H1 (cell line): Measurements from ENCODE around the gene GRM7. TPM values are rescaled to one million over a fixed set of nuclear protein-coding genes. Genes with fewer than 3 reads are reported as not detected.

ENCODE experiments used
- CTCF ChIA-PET: fragments of 300-600 bp; sonication (Branson Sonifier 250); formaldehyde crosslinking; loops from one replicate; lab custom pipeline; 2021; ENCODE audit not compliant: partially characterized antibody; lab: Charles Lee
- POLR2A ChIA-PET: fragments of 300-600 bp; sonication (Branson Sonifier 250); formaldehyde crosslinking; loops from one replicate; lab custom pipeline; 2021; ENCODE audit warnings: inconsistent platforms; ENCODE audit not compliant: partially characterized antibody; lab: Charles Lee
- DNase-seq, 2 experiments: peaks; one replicate each; pipeline versions ENCODE4 v3.0.0 to v3.0.0-alpha.2; 2010 to 2022; ENCODE audit warnings: low spot score in 2 of 2, low read depth in 1 of 2, mixed read lengths in 1 of 2
- FAIRE-seq: peaks from 2 replicates; lab custom pipeline; 2011; peaks lifted over from hg19 to GRCh38; lab: Jason Lieb, UNC
- H2AFZ ChIP-seq: 2 replicates; pipeline ENCODE4 v1.8.1; 2012; ENCODE audit warnings: low read length, inconsistent platforms
- H2AK5ac ChIP-seq: 2 replicates; pipeline ENCODE4 v1.6.1; 2013; ENCODE audit warnings: low read depth, low read length
- H2BK120ac ChIP-seq: replicated peaks from 2 replicates; pipeline ENCODE3; 2013; ENCODE audit warnings: low read depth, low read length, inconsistent platforms
- H2BK12ac ChIP-seq: 2 replicates; pipeline ENCODE4 v1.6.1; 2013; ENCODE audit warnings: low read depth, low read length
- H2BK15ac ChIP-seq: 2 replicates; pipeline ENCODE4 v1.6.1; 2013; ENCODE audit warnings: low read length
- H2BK20ac ChIP-seq: 2 replicates; pipeline ENCODE4 v1.6.1; 2013; ENCODE audit warnings: low read length
- H2BK5ac ChIP-seq: 2 replicates; pipeline ENCODE4 v1.6.1; 2013; ENCODE audit warnings: low read depth, low read length
- H3K14ac ChIP-seq: 2 replicates; pipeline ENCODE4 v1.6.1; 2013; ENCODE audit warnings: inconsistent platforms; ENCODE audit not compliant: insufficient read length
- H3K18ac ChIP-seq: 2 replicates; pipeline ENCODE4 v1.6.1; 2013; ENCODE audit warnings: low read length; ENCODE audit errors: extremely low read depth
- H3K23ac ChIP-seq: 2 replicates; pipeline ENCODE4 v1.6.1; 2013; ENCODE audit warnings: inconsistent platforms; ENCODE audit not compliant: insufficient read length
- H3K23me2 ChIP-seq: 2 replicates; pipeline ENCODE4 v1.6.1; 2013; ENCODE audit warnings: low read depth, low read length
- H3K27ac ChIP-seq: 2 replicates; pipeline ENCODE4 v1.6.1; 2011; ENCODE audit warnings: low read depth, low read length, inconsistent platforms
- H3K27me3 ChIP-seq, 4 experiments: replicated peaks in 1 of 4; 1 replicate in 1 of 4; 2 replicates in 3 of 4; pipeline versions ENCODE4 v1.6.1 to v1.8.1; 2011 to 2013; ENCODE audit warnings: low read length in 3 of 4, mild to moderate bottlenecking in 3 of 4, inconsistent platforms in 2 of 4, mixed read lengths in 2 of 4, moderate library complexity in 1 of 4; ENCODE audit not compliant: control insufficient read depth in 3 of 4, insufficient read depth in 3 of 4; ENCODE audit errors: extremely low read depth in 1 of 4
- H3K36me3 ChIP-seq, 4 experiments: 2 replicates each; pipeline versions ENCODE4 v1.6.1 to v1.8.1; 2011 to 2013; ENCODE audit warnings: mild to moderate bottlenecking in 4 of 4, low read length in 3 of 4, moderate library complexity in 2 of 4, control low read depth in 1 of 4, inconsistent platforms in 1 of 4; ENCODE audit not compliant: insufficient read depth in 4 of 4, control insufficient read depth in 2 of 4
- H3K4ac ChIP-seq: replicated peaks from 2 replicates; pipeline ENCODE3; 2013; ENCODE audit warnings: low read length, low read depth, mixed read lengths, inconsistent platforms; ENCODE audit not compliant: insufficient read length
- H3K4me1 ChIP-seq, 4 experiments: replicated peaks in 1 of 4; 1 replicate in 1 of 4; 2 replicates in 3 of 4; pipeline versions ENCODE4 v1.6.1 to v1.8.1; 2011 to 2013; ENCODE audit warnings: low read length in 3 of 4, inconsistent platforms in 2 of 4, mixed read lengths in 1 of 4; ENCODE audit not compliant: insufficient read depth in 4 of 4, control insufficient read depth in 3 of 4
- H3K4me2 ChIP-seq, 2 experiments: 2 replicates each; pipeline versions ENCODE4 v1.6.1 to v1.8.1; 2011 to 2013; ENCODE audit warnings: low read depth in 2 of 2, low read length in 2 of 2, control low read depth in 1 of 2, inconsistent platforms in 1 of 2, mild to moderate bottlenecking in 1 of 2; ENCODE audit not compliant: insufficient read depth in 1 of 2
- H3K4me3 ChIP-seq, 4 experiments: fragments of 200-600, 300-600 bp in 1 of 4; sonication (generic), shearing (Covaris generic), sonication (Bioruptor Twin) in 1 of 4; 2 replicates each; pipeline versions ENCODE4 v1.5.1 to v1.8.1; 2011 to 2016; ENCODE audit warnings: low read length in 4 of 4, low read depth in 3 of 4, control low read depth in 2 of 4, inconsistent platforms in 2 of 4, mild to moderate bottlenecking in 2 of 4, mixed read lengths in 1 of 4, moderate library complexity in 1 of 4; ENCODE audit not compliant: insufficient read depth in 2 of 4; ENCODE audit errors: extremely low read depth in 1 of 4
- H3K56ac ChIP-seq: replicated peaks from 2 replicates; pipeline ENCODE3; 2013; ENCODE audit warnings: low read depth, mild to moderate bottlenecking, mixed read lengths, low read length, inconsistent platforms; ENCODE audit not compliant: insufficient read length
- H3K79me1 ChIP-seq: 2 replicates; pipeline ENCODE4 v1.6.1; 2013; ENCODE audit warnings: low read depth, low read length, control low read depth
- H3K79me2 ChIP-seq, 2 experiments: 2 replicates each; pipeline versions ENCODE4 v1.6.1 to v1.8.1; 2012 to 2013; ENCODE audit warnings: low read length in 2 of 2, mild to moderate bottlenecking in 2 of 2, inconsistent platforms in 1 of 2; ENCODE audit not compliant: insufficient read depth in 2 of 2, control insufficient read depth in 1 of 2
- H3K9ac ChIP-seq, 4 experiments: replicated peaks in 1 of 4; 1 replicate in 1 of 4; 2 replicates in 3 of 4; pipeline versions ENCODE4 v1.6.1 to v1.8.1; 2011 to 2013; ENCODE audit warnings: low read depth in 3 of 4, low read length in 3 of 4, control low read depth in 2 of 4, mild to moderate bottlenecking in 2 of 4, moderate library complexity in 2 of 4, inconsistent platforms in 1 of 4; ENCODE audit errors: extremely low read depth in 1 of 4
- H3K9me3 ChIP-seq, 2 experiments: 2 replicates each; pipeline versions ENCODE4 v1.6.1 to v1.8.1; 2012 to 2013; ENCODE audit warnings: mild to moderate bottlenecking in 2 of 2, moderate library complexity in 2 of 2, control low read depth in 1 of 2, inconsistent platforms in 1 of 2, low read depth in 1 of 2, low read length in 1 of 2, mixed read lengths in 1 of 2; ENCODE audit not compliant: insufficient read depth in 2 of 2
- H4K20me1 ChIP-seq, 2 experiments: replicated peaks in 1 of 2; 2 replicates each; pipeline versions ENCODE3 to v1.8.1; 2011 to 2013; ENCODE audit warnings: inconsistent platforms in 2 of 2, low read length in 2 of 2, mild to moderate bottlenecking in 1 of 2; ENCODE audit not compliant: insufficient read depth in 2 of 2, control insufficient read depth in 1 of 2
- H4K5ac ChIP-seq: 2 replicates; pipeline ENCODE4 v1.6.1; 2013; ENCODE audit warnings: low read length, low read depth, mixed read lengths, inconsistent platforms; ENCODE audit not compliant: insufficient read length
- H4K8ac ChIP-seq: 2 replicates; pipeline ENCODE4 v1.8.0; 2013; ENCODE audit warnings: mild to moderate bottlenecking, moderate library complexity, low read length, inconsistent platforms; ENCODE audit not compliant: insufficient read depth; ENCODE audit errors: extremely low read depth
- H4K91ac ChIP-seq: replicated peaks from 2 replicates; pipeline ENCODE3; 2013; ENCODE audit warnings: low read length, mixed read lengths, inconsistent platforms; ENCODE audit not compliant: insufficient read length
- POU5F1 ChIP-seq: IDR thresholded peaks from 2 replicates; pipeline ENCODE4 v1.6.1; 2011; ENCODE audit warnings: low read depth, mild to moderate bottlenecking, low read length, moderate library complexity
- WGBS, 2 experiments: shearing (Covaris generic) in 1 of 2; methylation state at CpG; one replicate each; pipeline versions ENCODE4 v1.1.6 to v1.1.7; 2013 to 2015; ENCODE audit warnings: low lambda C conversion rate in 2 of 2, mixed read lengths in 2 of 2, inconsistent platforms in 1 of 2, low coverage in 1 of 2, missing lambda C conversion rate in 1 of 2; ENCODE audit not compliant: insufficient replicate concordance in 2 of 2, insufficient coverage in 1 of 2, insufficient read length in 1 of 2; ENCODE audit errors: extremely low coverage in 1 of 2, missing lambda C conversion rate in 1 of 2; 5-methylcytosine and 5-hydroxymethylcytosine counted together
- polyA plus RNA-seq, 7 experiments: library from polyadenylated mRNA; depleted of rRNA in 3 of 7; stranded (reverse) in 5 of 7; unstranded in 2 of 7; fragments of >200 nt in 5 of 7; fragments of 200-250 nt in 2 of 7; gene quantifications; 1 replicate in 5 of 7; 2 replicates in 1 of 7; 4 replicates in 1 of 7; pipeline versions ENCODE4 v1.2.1 to v1.2.3, GENCODE V29; 2011 to 2013; ENCODE audit warnings: missing spikeins in 2 of 7, mixed read lengths in 2 of 7
- total RNA-seq: library from RNA; stranded (reverse); fragmentation: NEBNext Ultra II Directional; extraction: Animal tissue kit (Norgen Biotek cat#: 25700); gene quantifications from 2 replicates; pipeline ENCODE4 v1.2.1, GENCODE V29; 2021

Gene GRM7
- total and polyA plus RNA-seq, 2 of the 8 experiments (the other 6 are each of a cell fraction or from before 2014, with no cell fraction given) = 0.17 to 0.24 TPM

DNA sequence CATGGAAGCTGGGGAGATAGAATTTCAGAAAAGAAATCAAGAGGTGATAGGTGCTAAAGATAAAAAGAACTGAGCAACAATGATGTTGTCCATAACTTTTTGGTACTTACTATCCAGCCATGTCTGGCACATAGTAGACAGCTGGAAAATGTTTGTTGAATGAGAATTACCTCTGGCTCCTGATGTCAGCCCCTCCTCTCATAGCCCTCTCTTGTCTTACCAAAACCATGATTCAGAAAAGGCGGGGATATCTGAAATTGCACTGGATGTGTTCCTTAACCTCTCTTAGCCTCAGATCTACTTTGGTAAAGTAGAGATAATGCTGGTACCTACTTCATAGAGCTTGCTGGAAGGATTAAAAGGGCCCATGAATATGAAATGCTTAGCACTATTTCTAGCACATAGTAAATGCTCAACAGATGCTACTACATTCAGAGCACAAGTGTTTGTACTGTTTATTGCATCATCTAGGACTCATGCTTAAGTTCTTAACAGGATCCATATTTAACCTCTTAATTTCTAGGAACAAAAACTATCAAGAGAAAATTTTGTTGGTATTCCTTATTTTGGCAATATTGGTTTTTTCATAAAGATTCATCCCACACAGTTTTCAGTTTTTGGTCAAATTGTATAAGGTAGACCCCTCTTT, 859.9 kb downstream of the GRM7 start:
- no peak for TF ChIP-seq POU5F1
- no peak overlapping the region for H3K27ac ChIP-seq
- POLR2A ChIA-PET = no interaction called here
- no peaks in the 10 kb centered on the region for H3K9me3 ChIP-seq
- H4K20me1 ChIP-seq = no peaks in the 10 kb centered on the region
- H4K91ac ChIP-seq = no peak overlapping the region
- no peak for FAIRE-seq
- no peak overlapping the region for H3K18ac ChIP-seq
- H3K36me3 ChIP-seq = no peaks in the 10 kb centered on the region
- no peak overlapping the region for H2AK5ac ChIP-seq
- no peak overlapping the region for H3K9ac ChIP-seq
- H4K8ac ChIP-seq = no peak overlapping the region
- no peaks in the 10 kb centered on the region for H3K79me2 ChIP-seq
- no peak overlapping the region for H2BK12ac ChIP-seq
- DNase-seq = no peak
- no peak overlapping the region for H3K4me3 ChIP-seq
- 81% methylated on average over 1 of the region's 1 CpG; no CpG with 5 or more reads in 1 of the 2 experiments for whole genome bisulfite sequencing, 2 experiments
- H3K23ac ChIP-seq = no peak overlapping the region
- H3K4ac ChIP-seq = no peak overlapping the region
- no peak overlapping the region for H3K14ac ChIP-seq
- no peak overlapping the region for H3K56ac ChIP-seq
- H3K4me2 ChIP-seq = no peak overlapping the region
- CTCF ChIA-PET = no interaction called here
- H3K4me1 ChIP-seq = no peaks in the 10 kb centered on the region
- no peak overlapping the region for H2BK15ac ChIP-seq
- no peak overlapping the region for H4K5ac ChIP-seq
- no peak overlapping the region for H2BK5ac ChIP-seq
- H3K27me3 ChIP-seq = no peaks in the 10 kb centered on the region
- H3K23me2 ChIP-seq = no peaks in the 10 kb centered on the region; the same call in 1 of the 2 replicates
- no peak overlapping the region for H2BK120ac ChIP-seq
- no peaks in the 10 kb centered on the region for H3K79me1 ChIP-seq
- no peak overlapping the region for H2BK20ac ChIP-seq
- no peak overlapping the region for H2AFZ ChIP-seq
